GM19324 (cell line): ENCODE data around the gene YPEL1.

ENCODE experiments used
- ATAC-seq: cut with Tn5 transposase; IDR thresholded peaks from one replicate; pipeline ENCODE4 v1.9.1; 2021; ENCODE audit warnings: mild to moderate bottlenecking, moderate library complexity; ENCODE audit not compliant: unreplicated experiment, low FRiP score

Gene YPEL1, protein sequence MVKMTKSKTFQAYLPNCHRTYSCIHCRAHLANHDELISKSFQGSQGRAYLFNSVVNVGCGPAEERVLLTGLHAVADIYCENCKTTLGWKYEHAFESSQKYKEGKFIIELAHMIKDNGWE

GRCh38 chr22:21735200-21736083, at the start of gene YPEL1:
TSS of gene YPEL1 (minus strand) at chr22:21735794. CDS start at chr22:21710744, 25,050 bp downstream.
- ATAC-seq, result peak; percentile 86

DNA sequence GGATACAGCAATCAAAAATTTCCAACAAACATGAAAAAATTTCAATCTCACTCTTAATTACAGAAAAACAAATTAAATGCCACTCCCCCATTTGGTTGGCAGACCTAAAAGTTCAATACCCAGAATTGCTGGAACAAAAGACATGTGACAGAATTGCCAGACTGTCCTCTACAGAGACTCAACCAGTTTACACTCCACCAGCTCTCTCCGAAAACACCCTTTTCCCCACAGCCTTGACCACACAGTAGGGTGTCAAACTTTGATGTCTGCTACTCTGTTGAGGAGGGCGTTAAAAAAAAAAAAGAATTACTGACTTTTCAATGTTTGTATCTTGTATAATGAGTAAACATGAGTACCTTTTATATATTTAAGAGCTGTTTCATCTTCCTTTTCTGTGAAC, 44.7 kb upstream of the YPEL1 start:
- ATAC-seq, result no peak

DNA sequence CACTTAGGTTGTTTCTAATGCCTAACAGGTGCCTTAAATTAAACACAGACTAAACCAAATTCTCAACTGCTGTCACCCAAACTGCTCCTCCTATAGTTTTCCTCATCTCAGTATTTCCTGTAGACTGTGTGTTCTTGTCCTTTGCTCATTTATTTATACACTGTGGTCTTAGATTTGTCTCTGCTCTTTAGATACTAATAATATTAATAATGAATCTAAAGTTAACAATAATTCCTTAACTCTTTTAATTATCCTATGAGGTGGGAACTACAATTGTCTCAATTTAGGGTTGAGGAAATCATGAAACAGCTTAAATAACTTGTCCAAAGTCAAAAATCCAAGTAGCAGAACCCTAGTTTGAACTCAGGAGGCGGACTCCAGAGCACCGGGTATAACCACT, 43.9 kb upstream of the YPEL1 start:
- no peak for ATAC-seq

DNA sequence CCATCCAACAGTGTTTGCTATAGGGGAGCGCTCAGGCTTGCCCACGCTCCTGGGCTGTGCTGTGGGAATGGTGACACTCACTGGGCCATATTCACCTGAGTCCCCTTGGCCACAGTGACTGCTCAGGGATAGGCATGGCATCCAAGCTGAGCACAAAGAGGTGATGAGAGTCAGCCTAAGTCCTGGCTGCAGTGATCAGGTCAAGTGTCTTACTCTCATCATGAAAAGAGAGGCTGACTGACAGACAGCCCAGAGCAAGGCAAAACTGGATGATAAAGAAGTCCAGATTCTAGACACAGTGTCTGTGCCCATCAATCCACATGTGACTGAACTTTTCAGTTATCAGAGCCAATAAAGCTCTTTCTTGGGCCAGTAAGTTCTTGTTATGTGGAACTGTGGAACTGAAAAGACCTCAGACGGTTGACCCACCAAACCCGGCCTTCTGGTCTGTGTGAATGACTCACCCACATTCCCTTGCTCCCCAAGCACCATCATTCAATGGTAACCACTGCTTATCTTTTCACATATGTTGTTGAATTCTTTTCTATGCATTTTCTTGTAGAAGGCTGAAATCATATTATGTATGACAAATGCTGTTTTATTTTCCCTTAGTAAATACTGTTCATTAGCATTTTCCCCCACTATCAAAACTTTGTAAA, 43.2 kb upstream of the YPEL1 start:
- no peak for ATAC-seq

DNA sequence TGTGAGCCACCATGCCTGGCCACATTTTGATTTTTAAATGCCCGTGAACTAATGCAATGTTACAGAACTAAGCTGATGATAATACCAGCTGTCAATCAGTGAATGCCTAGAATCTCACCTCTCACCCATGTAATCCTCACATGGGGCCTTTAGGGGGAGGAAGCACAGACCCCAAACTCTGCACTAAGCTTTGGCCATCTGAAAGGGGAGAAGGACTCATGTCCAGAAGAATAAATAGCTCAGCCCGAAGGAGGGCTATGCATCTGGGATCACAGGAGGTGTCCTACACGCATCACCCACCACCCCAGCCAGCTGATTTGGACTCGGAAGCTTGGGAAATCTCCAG, 36.0 kb upstream of the YPEL1 start:
- no peak for ATAC-seq

DNA sequence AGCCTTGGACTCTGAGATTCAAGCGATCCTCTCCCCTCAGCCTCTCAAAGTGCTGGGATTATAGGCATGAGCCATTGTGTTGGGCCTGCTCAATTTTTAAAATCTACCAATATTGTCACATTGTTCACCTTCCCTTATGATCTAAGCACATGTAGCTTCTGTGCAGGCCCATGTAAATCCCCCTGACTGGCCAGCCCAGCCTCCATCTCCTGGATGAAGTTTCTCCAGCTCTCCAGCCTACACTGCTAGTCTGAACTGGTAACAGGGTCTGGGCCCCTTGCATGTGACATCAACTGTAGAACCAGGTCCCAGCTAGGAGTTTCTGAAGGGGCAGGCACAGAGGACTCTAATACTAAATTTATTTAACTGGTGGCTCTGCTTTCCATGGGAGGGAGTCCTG, 32.8 kb upstream of the YPEL1 start:
- no peak for ATAC-seq

- ATAC-seq, result peak; percentile 70
Measured at GRCh38 chr22:21766691-21767462, 31.3 kb upstream of the YPEL1 start.

- ATAC-seq, result no peak
Measured at GRCh38 chr22:21765909-21766529, 30.4 kb upstream of the YPEL1 start.

DNA sequence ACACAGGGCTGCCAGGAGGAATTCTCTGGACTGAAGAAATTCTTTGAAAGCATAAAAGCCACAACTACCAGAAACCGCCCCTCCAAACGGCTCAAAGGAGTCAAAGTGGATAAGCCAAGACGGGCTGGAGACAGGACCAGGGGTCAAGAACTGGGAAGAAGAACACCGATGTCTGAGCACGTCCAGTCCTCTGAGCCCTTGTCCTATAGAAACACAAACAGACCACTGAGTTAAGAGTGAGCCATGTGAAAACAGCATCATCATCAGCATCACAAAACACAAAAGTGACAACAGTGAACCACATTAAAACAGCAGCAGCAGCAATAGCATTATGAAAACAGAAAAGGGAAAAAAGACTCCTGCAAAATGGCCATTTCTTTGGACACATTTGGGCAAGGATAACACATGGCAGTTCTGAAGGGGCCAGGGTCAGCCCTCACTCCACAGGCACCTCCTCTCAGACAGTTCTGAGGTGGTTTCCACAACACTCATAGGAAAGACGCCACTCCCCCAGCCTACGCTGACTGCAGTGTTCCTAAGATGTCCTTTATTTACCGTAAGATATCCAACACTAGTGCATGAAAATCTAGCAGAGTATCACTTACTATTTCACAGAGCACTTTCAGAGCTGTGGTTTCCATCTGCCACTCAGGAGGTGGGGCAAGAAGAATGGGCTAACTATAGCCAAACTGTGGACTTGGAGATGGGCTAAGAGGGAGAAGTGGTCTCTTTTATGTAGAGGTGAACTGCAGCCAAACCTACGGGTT, 28.6 kb upstream of the YPEL1 start:
- no peak for ATAC-seq

GRCh38 chr22:21762712-21763581, 27.4 kb upstream of the YPEL1 start:
- ATAC-seq, result no peak

DNA sequence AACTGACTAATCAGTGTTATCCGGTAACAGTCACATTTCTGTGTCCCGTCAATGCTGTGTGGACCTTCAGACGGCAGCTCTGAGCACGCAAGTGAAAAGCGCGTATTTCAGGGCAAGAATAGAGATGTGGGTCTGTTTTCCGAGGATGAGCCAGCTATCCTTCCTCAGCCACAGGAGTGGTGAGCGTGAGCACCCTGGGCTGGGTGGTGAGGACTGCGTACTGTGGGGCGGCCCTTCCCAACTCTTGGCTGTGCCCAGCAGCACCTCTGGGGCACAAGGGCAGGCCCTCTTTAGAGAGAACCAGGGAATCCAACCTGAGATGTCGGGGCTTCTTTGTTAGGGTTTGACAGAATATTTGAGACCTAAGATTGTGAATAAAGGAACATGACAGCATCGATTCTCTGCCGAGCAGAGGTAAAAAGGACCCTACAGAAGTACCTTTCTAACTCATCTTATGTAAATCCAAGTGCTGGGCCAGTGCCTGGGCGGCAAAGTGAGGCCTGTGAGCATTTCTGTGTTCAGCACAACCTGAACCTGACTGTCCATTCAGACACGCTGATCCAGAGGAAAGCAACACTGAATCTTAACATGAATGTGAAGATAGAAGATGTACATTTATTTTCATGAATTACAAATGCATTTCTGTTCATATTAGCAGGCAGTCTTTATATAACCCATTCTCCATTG, 26.5 kb upstream of the YPEL1 start:
- no peak for ATAC-seq

DNA sequence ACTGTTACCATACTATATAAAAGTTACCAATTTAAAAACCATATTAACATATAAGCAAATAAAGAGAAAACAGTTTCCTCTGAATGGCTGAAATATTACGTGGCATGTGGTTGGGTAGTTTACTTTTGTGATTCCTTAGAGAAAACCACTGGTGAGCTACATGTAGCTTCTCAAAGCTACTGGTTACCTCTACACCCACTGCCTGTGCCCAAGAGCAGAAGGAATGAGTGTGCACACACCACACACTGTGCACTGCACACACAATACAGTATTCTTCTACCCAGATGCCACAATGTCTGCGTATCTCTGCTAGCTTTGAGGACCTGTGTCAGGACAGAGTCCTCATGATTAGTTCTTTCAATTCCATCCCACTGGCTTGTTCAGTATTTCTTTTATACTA, 25.5 kb upstream of the YPEL1 start:
- ATAC-seq, result no peak

GRCh38 chr22:21760640-21761039, 25.0 kb upstream of the YPEL1 start:
- no peak for ATAC-seq

- ATAC-seq, result no peak
Measured at GRCh38 chr22:21759646-21760376, 24.2 kb upstream of the YPEL1 start.

DNA sequence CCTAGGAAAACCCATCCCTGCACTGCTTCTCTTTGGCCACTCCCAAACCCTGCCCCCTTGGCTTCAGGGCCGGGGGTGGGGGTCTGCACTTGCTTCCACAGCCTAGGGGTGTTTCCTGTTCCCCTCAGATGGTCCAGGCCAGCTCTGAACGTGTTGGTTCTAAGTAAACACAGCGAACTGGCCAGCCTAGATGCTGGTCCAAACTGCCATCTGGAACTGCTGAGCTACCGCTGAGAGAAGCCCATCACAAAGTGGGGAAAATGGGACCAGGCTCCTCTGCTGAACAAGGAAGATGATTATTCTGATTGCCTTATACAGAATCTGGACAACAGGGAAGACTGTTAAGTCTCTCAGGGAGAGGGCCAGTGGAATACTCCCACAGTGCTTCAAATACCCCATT, 23.5 kb upstream of the YPEL1 start:
- ATAC-seq, result no peak

GRCh38 chr22:21758091-21758864, 22.7 kb upstream of the YPEL1 start:
- ATAC-seq, result no peak

DNA sequence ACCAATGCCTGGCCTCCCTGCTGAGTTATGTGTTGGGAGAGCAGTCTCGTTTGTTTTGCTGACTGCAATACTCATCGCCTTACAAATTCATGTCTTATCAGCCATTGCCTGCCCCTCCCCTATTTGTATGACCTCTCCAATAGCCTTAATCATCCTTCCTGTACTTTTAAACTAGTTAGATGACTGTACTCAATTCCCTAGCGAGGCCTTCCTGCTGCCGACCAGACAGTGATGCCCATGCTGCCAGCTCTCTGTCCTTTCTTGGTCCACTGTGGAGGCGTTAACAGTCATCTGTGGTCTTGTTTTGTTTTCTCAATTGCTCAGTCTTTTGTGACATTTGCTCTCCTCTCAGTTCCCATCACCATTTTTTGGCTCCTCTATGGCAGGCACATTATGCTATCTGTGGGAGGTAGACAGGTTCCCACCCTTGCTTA, 20.3 kb upstream of the YPEL1 start:
- ATAC-seq, result no peak
